GM21390 (cell line): Measurements from ENCODE around the gene UBE2L3.
"Not testable (repeated sequence)": the region's sequence is repeated elsewhere in the genome, so short reads cannot be mapped to it uniquely, and the experiment has no call there.

Experiments used
- ATAC-seq: cut with Tn5 transposase; IDR thresholded peaks from one replicate; pipeline ENCODE4 v1.9.1; 2021; ENCODE audit not compliant: unreplicated experiment

Gene UBE2L3

DNA sequence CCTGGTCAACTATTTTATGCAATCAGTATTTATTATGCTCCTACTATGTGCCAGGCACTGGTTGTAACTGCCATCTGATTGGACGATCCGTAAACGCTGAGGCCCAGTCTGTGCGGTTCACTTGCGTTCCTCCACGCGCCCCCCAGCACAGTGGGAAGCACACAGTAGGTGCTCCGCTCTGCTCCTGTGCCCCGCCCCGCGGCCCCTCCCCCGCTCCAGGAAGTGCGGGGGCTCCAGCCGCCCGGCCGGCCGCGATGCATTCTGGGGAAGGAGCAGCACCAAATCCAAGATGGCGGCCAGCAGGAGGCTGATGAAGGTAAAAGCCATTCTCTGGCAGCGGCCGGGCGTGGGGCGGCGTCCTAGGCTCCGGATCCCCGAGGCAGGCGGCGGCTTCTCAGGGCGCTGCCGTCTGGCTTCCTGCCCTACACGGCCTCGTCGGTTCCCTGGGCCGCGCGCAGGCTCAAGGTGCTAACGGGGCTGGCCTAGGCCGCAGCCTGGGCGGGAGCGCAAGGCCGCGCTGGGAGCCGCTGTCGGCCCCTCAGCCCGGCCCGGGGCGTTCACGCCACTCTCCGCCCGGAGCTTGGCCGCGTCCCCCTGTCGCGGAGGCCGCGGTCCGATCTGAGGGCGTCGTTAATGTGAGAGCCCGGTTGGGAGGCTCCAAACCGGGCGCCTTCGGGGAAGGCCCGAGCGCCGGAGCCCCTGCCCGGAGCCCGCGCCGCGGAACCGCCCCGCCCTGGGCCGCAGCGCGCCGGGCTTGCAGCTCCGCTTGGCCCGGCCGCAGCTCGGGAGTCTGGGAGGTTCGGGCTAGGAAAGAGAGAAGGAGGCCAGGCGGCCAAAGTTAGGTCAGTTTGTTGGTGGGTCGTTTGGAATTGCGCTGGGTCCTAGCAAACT is at the start of gene UBE2L3:
Gene UBE2L3 (plus strand): TSS at position 259 of the 891 bp plus-strand sequence. CDS start 31 bp downstream, at position 290.
- peak; percentile 60 for ATAC-seq

DNA sequence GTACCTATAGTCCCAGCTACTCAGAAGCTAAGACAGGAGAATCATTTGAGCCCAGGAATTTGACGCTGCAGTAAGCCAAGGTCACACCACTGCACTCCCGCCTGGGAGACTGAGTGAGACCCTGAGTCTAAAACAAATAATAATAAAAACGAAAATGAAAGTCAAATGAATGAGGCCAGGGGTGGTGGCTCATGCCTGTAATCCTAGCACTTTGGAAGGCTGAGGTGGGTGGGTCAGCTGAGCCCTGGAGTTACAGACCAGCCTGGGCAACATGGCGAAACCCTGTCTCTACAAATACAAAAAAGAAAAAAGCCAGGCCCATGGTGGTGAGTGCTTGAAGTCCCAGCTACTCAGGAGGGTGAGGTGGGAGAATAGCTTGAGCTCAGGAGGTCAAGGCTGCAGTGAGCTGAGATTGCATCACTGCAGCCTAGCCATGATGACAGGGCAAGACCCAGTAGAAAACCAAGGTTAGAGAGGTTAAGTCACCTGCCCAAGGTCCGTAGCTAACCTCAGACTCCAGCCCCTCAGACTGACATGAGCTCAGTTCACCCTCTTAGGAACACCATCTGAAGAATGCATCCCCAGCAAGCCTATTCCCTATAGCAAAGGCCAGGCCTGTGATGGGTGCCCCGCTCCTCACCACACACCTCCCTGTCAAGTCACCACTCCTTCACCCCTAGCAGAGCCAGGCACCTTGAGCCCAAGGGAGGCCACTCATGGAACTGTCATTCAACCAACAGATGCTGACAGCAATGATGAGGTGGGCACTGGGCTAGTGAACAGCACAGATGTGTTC is 40.6 kb upstream of the UBE2L3 start:
- ATAC-seq: not testable (repeated sequence)

DNA sequence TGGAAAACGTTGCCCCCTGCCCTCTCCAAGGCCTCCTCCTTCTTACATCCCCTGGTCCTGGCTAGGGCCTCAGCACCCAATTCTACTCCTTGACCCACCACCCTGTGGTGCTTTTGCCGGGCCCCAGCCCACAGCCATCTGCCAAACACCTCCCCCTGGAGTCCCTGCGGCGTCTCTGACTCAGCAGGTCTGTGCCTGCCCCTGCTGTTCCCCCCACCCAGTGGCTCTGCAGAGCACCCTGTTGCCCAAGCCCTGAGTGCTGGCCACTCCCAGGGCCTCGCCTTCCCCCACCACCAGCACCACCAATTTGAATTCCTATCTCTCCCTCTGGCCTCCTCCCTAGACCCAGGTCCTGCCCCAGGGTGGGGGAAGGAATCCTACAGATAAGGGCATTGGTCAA is 36.0 kb upstream of the UBE2L3 start:
- not testable (repeated sequence) for ATAC-seq

DNA sequence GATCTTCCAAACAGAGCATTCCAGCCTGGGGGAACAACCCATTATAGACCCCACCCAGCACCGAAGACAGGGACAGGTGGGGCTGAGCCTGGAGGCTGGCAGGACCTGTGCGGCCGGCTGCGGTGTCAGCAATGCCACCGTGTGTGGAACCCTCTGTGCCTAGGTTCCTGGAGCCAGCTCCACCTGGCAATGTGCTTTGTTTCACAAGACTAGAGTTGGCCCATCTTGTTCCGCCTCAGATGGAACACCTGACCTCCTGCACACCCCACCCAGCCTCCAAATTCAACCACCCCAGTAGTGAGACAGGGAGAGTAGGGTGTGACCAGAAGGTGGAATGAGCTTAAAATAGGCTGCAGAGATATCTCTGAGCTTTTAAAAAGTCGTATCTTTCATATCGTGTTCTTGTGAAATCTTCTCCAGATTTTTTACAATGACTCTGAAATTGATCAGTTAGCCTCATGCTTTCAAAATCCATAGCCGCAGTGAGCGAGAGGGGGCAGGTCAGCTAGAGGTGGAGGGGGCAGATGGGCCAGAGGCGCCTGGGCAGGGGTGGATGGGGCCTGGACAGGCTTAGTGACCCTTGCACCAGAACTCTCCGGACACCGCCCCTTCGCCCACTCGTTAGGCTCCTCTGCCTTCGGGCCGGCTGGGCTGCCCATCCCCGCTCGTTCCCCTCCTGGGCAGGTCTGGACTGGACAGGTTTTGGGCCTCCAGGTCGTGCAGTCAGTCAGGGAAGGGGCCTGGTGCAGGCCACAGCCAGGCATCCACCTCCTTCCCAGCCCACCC is 34.5 kb upstream of the UBE2L3 start:
- ATAC-seq: not testable (repeated sequence)

DNA sequence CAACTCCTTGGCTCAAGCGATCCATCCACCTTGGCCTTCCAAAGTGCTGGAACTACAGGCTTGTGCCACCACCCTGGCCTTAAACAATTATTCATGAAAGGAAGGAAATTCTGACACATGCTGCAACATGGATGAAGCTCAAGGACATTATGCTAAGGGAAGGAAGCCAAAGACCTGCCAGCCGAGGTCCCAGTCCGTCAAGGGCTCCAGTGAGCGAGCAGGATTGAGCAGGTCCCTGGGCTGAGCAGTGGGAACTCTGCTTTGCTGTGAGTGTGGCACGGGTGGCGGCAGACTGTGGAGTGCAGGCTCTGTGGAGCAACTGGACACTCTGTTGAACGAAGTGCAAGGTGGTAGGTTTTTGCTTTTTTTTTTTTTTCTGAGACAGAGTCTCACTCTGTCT is 27.7 kb upstream of the UBE2L3 start:
- ATAC-seq: not testable (repeated sequence)

DNA sequence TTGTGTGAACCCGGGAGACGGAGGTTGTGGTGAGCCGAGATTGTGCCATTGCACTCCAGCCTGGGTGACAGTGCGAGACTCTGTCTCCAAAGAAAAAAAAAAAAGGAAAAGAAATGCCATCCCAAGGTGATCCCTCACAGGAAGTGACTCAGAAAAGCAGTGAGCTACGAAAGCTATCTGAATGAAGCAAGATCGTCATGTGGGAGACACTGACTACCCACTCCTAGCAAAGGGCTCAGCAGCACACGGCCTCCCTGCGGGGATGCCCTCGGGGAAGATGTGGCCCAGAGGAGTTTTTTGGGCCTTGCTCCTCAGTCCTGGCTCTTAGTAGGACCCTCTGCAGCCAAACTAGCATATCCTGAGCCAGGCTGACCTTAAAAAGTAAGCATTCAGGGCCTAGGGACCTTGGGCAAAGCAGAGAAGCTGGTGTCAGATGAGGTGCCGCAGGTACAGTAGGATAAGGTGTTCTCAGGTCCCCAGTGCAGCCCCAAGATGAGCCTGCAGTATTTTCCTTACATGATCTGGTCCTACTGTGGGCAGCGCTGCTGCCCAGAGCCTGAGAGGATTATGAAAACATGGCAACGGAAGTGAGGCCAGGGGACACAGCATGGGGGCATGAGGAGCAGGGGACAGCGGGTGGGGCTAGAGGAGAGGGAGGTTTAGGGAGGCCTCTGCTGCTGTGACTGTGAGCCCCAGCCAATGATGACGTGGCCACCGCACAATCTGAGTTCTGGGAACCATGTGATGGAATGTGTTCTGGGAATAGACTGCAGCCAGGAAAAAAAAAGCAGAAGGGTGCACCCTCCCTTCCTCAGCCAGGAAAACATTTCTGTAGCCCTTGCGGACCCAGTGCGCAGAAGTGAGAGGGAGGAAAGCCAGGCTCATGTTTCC is 22.8 kb upstream of the UBE2L3 start:
- ATAC-seq: not testable (repeated sequence)

DNA sequence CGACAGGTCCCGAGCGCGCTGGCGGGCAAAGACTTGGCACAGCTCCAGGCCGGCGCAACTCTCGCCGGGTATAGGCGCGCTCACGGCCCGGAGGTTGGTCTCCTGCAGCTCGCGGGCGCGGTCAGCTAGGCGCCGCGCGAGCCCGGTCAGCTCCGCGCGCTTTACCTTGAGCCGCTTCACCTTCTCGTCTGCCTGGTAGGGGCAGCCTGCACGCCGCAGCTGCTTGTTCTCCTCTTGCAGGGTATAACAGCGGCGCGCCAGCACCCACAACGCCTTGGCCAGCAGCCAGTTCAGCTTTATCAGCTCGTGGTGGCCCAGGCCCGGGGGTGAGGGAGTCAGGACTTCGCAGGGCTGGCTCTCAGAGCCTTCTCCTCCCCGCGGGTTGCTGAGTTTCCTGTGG is 18.0 kb upstream of the UBE2L3 start:
- ATAC-seq: not testable (repeated sequence)

DNA sequence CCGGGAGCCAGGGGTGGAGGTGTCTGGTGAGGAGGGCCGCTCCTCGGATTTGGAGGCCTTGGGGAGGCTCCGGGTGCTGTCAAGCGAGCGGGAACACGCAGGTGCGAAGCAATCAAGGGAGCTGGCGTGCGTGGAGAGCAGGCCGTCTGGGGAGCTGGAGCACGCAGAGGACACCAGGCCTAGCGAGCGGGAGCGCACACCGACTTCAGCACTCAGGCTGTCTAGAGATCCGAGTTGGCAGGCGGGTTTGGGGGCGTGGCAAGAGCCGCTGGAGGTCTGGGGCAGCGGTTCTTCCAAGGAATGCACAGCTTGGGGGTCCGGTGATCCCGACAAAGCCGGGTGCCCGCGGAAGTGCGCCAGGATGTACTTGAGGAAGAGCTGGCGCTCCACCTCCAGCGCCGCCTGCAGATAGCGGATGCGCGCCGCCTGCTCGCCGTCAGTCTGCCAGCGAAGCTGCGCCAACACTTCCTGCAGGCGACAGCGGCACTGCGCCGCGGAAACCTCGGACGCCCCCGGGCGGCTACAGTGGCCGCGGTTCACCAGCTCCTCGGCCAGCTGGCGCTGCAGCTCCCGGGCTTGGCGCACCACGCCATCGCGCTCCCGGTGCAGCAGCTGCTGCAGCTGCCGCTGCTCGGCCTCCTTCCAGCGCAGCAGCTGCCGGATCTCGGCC is 17.4 kb upstream of the UBE2L3 start:
- not testable (repeated sequence) for ATAC-seq

DNA sequence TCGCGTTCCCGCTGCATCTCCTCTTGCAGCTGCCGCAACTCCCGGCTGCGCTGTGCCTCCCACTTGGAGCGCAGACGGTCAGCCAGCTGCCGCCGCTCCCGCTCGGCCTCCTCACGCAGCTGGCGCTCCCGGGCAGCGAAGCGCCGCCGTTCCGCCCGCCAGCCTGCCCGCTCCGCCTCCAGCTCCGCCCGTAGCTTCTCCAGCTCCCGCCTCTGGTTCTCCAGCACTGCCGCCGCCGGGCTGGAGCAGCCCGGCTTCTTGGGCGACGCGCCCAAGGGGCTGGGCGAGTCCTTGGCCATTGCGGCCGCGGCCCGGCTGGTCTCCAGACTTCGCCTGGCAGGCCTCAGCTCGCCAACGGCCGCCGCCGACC is 16.9 kb upstream of the UBE2L3 start:
- not testable (repeated sequence) for ATAC-seq

DNA sequence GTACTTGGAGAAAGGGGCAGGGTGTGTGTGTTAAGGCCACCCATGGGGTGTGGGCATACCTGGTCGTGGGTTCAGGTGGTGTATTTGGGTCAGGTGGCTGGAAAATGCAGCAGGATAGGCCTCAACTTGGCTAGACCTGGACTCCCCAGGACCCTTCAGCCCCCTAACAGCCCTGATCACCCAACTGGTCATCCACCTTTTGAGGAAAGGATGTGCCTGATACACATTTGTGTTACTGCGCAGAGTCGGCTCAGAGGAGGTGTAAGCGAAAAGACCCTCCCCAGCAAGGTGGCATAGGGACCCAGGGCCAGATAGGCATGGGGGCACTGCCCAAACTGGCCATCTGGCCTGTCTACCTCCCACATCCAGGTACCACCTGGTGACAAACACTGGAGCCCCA is 16.2 kb upstream of the UBE2L3 start, which contains the start of gene RIMBP3C:
Gene RIMBP3C (minus strand): TSS at position 101 of the 400 bp plus-strand sequence. CDS start 485 bp downstream, outside the sequence.
- not testable (repeated sequence) for ATAC-seq

DNA sequence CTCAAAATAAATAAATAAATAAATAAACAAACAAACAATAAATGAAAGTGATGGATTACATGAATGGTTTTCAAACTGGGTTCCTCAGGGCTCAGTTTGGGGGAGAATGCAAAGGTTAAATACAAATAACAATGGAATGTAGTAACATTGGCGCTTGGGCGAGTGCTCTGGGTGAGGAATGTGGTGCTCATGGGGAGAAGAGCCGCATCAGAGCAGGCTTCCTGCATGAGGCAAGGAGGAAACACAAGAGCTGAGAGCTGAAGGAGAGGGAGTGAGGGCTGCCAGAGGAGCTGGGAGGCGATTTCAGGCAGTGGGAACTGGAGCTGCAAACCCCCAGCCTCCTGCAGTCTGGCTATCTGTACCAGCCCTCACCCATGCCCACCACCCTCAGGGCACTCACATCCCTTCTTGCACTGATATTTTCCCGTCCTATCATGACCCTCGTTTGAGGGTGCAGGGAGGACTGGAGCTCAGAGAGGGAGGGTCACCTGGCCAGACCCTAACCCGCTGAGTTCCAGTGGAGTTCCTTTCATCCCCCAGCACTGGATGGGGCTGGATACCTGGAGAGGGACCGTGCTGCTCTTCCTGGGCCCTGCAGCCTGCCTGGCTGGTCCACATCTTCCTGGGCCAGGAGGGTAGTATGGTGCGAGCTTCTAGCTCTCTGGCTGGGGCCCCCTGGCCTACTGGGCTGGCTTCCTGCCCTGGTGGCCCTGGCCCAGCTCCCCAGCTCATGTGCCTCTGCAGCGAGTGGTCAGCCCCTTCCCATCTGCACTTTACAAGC is 8.0 kb upstream of the UBE2L3 start:
- ATAC-seq: not testable (repeated sequence)

DNA sequence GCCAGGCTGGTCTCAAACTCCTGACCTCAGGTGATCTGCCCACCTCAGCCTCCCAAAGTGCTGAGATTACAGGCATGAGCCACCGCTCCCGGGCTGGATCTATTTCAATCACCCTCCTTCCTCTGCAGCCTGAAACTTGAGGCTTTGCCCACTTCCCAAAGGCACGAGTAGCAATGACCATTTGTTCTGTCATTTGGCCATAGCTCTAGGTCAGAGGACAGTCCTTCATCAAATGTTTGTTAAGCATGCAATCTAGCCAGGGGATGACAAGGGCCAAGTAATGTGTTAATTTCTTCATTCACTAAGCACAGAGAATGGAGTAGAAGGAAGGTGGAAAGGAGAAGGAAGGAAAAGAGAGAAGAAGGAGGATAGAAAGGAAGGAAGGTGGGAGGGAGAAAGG is 6.9 kb upstream of the UBE2L3 start:
- not testable (repeated sequence) for ATAC-seq

DNA sequence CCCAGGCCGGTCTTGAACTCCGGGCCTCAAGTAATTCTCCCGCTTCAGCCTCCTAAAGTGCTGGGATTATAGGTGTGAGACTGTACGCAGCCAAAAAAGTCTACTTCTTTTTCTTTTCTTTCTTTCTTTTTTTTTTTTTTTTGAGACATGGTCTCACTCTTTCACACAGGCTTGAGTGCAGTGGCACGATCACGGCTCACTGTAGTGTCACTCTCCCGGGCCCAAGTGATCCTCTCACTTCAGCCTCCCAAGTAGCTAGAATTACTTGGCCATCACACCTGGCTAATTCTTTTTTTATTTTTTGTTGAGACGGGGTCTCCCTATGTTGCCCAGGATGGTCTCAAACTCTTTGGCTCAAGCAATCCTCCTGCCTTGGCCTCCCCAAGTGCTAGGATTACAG is 3.6 kb upstream of the UBE2L3 start:
- no peak for ATAC-seq

DNA sequence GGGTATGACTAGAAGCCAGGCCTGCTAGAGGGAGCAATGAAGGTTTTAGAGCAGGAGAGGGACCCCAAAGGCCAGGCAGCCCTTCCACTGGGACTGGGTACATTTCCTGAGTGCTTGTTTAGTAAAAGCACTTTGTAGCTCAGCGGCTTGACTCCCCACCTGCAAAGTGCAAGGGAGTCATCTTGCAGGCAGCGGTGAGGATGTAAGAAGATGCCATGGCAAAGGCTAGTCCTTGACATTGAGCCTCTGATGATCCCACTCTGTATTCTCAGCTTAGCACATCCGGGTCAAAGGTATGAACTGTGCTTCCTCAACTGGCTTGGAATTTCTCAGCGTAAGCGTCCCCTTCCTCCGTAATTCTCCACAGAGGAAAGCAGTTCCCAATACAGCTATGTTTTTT is 3.1 kb upstream of the UBE2L3 start:
- no peak for ATAC-seq

DNA sequence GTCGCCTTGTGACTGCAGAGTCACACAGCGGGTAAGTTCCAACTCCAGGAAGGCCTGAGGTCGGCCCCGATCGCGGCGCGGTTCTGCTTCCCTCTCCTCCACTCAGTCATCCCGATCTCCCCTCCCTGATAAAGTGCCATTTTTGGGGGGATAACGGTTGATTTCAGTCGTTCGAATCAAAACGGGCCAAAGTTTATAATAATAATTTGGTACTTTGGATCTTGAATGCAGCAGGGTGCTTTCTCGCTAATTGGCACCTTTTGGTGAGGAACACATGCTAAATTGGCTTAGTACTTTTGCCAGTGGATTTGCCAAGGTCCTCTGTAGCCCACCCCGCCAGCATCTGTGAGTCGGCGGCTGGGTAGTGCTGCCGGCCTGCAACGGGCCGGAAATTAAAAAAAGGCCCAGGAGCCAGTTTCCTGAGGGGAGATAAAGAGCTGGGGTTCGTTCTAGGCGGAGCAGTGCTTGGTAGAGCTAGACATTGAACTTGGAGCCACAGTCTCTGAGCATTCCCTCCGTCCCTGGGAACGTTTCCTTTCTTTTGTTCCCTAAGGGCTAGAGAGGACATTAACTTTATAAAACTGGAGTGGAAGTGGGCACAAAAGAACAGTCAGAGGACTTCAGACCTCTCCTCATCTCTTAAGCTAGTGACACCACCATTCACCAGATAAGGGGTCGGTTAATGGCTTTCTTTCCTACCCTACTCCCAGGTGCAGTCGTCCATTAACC is 997 bp downstream of the UBE2L3 start:
- peak; percentile 22 for ATAC-seq

DNA sequence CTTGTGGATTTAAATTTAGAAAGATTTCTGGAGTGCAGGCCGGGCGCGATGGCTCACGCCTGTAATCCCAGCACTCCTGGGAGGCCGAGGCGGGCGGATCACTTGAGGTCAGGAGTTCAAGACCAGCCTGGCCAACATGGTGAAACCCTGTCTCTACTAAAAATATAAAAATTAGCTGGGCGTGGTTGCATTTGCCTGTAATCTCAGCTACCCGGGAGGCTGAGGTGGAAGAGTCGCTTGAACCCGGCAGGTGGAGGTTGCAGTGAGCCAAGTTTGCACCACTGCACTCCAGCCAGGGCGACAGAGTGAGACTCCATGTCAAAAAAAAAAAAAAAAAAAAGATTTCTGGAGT is 1.5 kb downstream of the UBE2L3 start:
- not testable (repeated sequence) for ATAC-seq

DNA sequence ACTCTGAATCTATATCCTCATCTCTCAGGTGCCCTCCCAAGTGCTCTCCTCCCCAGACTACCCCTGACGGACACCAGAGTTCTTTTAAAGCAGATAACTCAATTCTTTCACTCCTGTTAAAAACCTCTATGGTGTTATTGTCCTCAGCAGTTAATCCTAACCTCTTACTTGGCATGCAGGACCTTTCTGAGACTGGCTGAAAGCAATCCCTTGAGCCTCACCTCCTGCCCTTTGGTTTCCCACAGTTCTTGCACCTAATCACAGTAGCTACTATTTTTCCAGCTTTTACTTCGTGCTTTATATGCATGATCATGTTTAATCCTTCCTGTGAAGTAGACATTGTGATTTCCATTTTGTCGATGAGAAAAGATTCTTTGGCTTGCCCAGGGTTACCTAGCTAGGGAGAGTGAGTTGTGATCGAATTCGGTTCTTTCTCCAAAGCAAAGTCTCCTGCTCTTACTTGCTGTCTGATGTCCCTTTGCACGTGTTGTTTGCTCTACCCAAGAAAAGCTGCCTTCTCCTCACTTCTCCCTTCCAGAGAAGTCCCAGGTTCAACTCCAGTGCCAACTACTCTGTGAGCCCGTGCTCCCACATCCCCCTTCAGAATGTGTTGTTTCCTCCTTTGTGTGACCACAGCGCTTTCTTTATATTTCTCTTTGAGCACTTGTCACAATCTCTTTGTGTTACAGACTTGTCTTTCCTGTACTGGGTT is 2.1 kb downstream of the UBE2L3 start:
- no peak for ATAC-seq
